ENCODE results near the gene LAMC2. TPM values are rescaled to one million over a fixed set of nuclear protein-coding genes. Genes with fewer than 3 reads are reported as not detected.

LAMC2 gene
- total and polyA plus RNA-seq, 2 of the 13 experiments (the other 11 are each of a cell fraction or from before 2014, with no cell fraction given) = 0.03 TPM; not detected in 1

GRCh38 chr1:183214021-183214970 lies 28.2 kb downstream of the LAMC2 start:
- Histone ChIP-seq H3K36me3 (replicated peaks in 1 of 2; ENCODE audit: control insufficient read depth in 1 of 2, insufficient read depth in 2 of 2, low read length in 2 of 2) (no peaks in the 10 kb centered on the region), H3K9me3 (ENCODE audit: low read length) (no peaks in the 10 kb centered on the region), H3K27ac (ENCODE audit: extremely low read length, insufficient read depth, low read length) (no peak overlapping the region), H3K27me3 (ENCODE audit: control insufficient read depth in 1 of 2, insufficient read depth in 2 of 2, low read length in 2 of 2) (0 out of 5 replicates have a peak, but pooled peaks cover 0 to 4% of the 10 kb centered on the region in 2 experiments), H3K4me2 (ENCODE audit: low read depth, low read length) (no peak overlapping the region), H3K4me1 (ENCODE audit: insufficient read depth, low read length) (no peaks in the 10 kb centered on the region), H2AFZ (ENCODE audit: low read length) (no peak overlapping the region), H3K79me2 (ENCODE audit: insufficient read depth, low read length) (no peaks in the 10 kb centered on the region), H3K4me3 (replicated peaks in 1 of 3; ENCODE audit: insufficient read depth in 1 of 3, low read depth in 2 of 3, low read length in 3 of 3) (no peak overlapping the region), H4K20me1 (ENCODE audit: insufficient read depth, low read length) (no peaks in the 10 kb centered on the region), H3K9ac (ENCODE audit: insufficient read depth, low read depth, low read length) (no peak overlapping the region)
- in situ Hi-C loops (cut with HindIII; ENCODE audit: extremely low pct_ligation_motif_present, low pct_unique_long_range_greater_than_20kb) = no loop called here
- ChIA-PET CTCF (ENCODE audit: low intra/inter-chr PET ratio, low total read pairs) (no interaction called here), POLR2A (no interaction called here)
- WGBS (ENCODE audit: low lambda C conversion rate) = 22% methylated on average over 5 of the region's 5 CpGs
- ATAC-seq (no peak), DNase-seq (ENCODE audit: low spot score) (no peak), FAIRE-seq (no peak)
- intact Hi-C loops (cut with micrococcal nuclease; ENCODE audit: unreplicated experiment) = no loop called here
- no TSS peak for BruUV-seq (replicated peaks)
- TF ChIP-seq ZNF33B (CRISPR knock-in tag; IDR thresholded peaks at IDR 0.05) (no peak), CBX2 (IDR thresholded peaks at IDR 0.05; ENCODE audit: low read depth, low read length) (no peak), CBX2 (CRISPR knock-in tag; IDR thresholded peaks at IDR 0.05; ENCODE audit: low read depth) (no peak), SKIL (CRISPR knock-in tag; IDR thresholded peaks at IDR 0.05; ENCODE audit: borderline replicate concordance) (no peak), ZNF558 (CRISPR knock-in tag; IDR thresholded peaks at IDR 0.05; ENCODE audit: borderline replicate concordance) (no peak), ZNF451 (CRISPR knock-in tag; IDR thresholded peaks at IDR 0.05) (no peak), ZGPAT (CRISPR knock-in tag; IDR thresholded peaks at IDR 0.05) (no peak), TBX3 (IDR thresholded peaks at IDR 0.05; ENCODE audit: borderline replicate concordance) (no peak), ZNF788 (CRISPR knock-in tag; IDR thresholded peaks at IDR 0.05; ENCODE audit: borderline replicate concordance) (no peak), PRPF4 (IDR thresholded peaks at IDR 0.05; ENCODE audit: low read depth, low read length, poor library complexity, severe bottlenecking) (no peak), ZNF335 (CRISPR knock-in tag; IDR thresholded peaks at IDR 0.05) (no peak), TSC22D2 (CRISPR knock-in tag; IDR thresholded peaks at IDR 0.05; ENCODE audit: borderline replicate concordance) (no peak), MLLT10 (CRISPR knock-in tag; IDR thresholded peaks at IDR 0.05) (no peak)
